22Rv1 (cell line): ENCODE data around the gene PPP2R2B.

Source experiments
- H3K27ac ChIP-seq: fragments of 450-650 bp; 2 replicates; pipeline ENCODE4 v1.5.1; 2017
- CTCF ChIP-seq: fragments of 450-650 bp; IDR thresholded peaks from 2 replicates; pipeline ENCODE4 v1.5.1; 2017; ENCODE audit warnings: mild to moderate bottlenecking
- ZFX ChIP-seq: fragments of 450-650 bp; IDR thresholded peaks from 2 replicates; pipeline ENCODE4 v1.6.1; 2017; ENCODE audit warnings: antibody characterized with exemption, borderline replicate concordance

PPP2R2B gene

GRCh38 chr5:146772881-146773466, 105.6 kb downstream of the PPP2R2B start:
- TF ChIP-seq CTCF (no peak), ZFX (no peak)
- H3K27ac ChIP-seq = no peak overlapping the region

DNA sequence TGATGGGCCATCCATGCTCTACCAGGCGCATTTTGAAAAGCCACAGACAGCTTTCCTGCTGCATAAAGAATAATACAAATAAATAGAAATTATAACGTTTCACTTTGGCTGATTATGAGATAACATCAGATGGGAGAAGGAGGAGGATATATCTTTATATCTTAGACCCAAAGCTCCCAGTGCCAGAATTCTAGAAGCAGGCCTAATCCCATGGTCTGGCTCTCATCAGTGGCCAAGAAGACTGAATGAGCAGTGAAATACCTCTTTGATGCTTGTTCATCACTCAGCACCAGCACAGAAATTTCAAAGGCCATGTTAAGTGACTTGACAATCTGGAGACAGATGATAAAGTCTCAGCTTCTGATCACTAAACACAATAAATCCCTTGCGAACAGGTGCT, 107.6 kb downstream of the PPP2R2B start:
- no peak for TF ChIP-seq CTCF
- no peak for TF ChIP-seq ZFX

DNA sequence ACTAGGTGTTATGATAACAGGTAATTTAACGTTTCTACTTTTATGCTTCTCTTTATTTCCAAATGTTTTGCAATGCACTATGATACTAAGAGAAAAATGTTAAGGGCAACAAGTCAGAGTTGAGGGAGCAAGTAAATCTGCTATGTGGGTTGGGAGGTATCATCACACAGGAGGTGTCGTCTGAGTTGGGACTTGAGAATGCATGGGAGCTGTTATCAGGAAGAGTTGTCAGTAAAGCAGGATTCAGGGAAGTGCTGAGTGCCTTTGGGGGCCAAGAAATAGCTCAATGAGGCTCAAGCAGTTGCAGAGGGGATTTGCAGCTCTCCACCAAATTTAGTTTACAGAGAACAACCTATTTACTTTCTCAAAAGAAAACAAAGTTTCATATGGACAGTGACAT, 108.0 kb downstream of the PPP2R2B start:
- TF ChIP-seq CTCF (no peak), ZFX (no peak)
- no peak overlapping the region for H3K27ac ChIP-seq

More for the DNA sequence above, 107.6 kb downstream of the PPP2R2B start:
- no peak overlapping the region for H3K27ac ChIP-seq

GRCh38 chr5:146767534-146767933, 111.0 kb downstream of the PPP2R2B start:
- TF ChIP-seq ZFX (no peak), CTCF (no peak)
- no peak overlapping the region for H3K27ac ChIP-seq

- TF ChIP-seq ZFX = no peak
- TF ChIP-seq CTCF = no peak
- H3K27ac ChIP-seq = no peak overlapping the region
These were observed 112.5 kb downstream of the PPP2R2B start for GRCh38 chr5:146766013-146766412.

DNA sequence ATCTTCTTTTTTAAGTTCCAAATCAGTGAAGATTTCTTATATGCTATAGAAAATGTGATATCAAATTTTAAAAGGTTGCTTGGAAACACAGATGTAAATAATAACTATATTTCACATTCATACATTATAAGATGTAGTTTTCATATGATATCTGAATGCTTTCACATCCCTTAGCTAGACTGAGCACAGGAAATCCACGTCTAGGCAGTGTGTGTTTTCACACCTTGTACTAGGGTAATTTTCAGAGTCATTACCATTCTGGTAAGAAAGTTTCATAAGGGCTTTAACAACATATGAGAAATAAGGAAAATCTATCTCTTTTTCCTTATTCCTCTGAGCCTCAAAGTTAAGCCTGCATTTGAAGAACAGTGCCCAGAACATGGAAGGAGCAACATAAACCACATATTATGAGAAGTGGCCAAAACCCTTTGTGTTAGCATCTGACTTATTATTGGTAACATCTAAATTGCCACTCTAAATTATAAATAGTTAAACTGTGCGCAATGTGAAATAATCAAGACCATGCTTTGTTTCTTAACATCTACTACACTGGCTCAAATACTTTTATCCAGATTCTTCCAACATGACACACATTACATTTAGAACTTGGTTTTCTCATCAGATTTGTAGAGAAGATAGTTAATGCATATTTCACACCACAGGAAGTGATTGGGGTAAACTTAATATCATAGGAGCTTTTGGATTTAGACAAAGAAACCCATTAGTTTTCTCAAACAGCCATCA, 113.3 kb downstream of the PPP2R2B start:
- H3K27ac ChIP-seq = no peak overlapping the region
- TF ChIP-seq CTCF (no peak), ZFX (no peak)

GRCh38 chr5:146762830-146763229, 115.7 kb downstream of the PPP2R2B start:
- H3K27ac ChIP-seq = no peak overlapping the region
- TF ChIP-seq ZFX (no peak), CTCF (no peak)
